Tibial artery (tissue), 4 donors: ENCODE data around the gene OSTM1.

Experiments used
- DNase-seq, 2 donors: peaks; one replicate each; pipeline ENCODE4 v3.0.0-alpha.2; 2019
- H3K27ac ChIP-seq, 2 donors: fragments of 200-600 bp; sonication (generic) in 1 of 2; 1 replicate in 1 of 2; 2 replicates in 1 of 2; pipeline ENCODE4 v1.5.1; 2018 to 2019; ENCODE audit warnings: mild to moderate bottlenecking in 1 of 2
- H3K27me3 ChIP-seq, 2 donors: fragments of 200-600 bp; sonication (generic) in 1 of 2; one replicate each; pipeline versions ENCODE4 v1.5.1 to v1.6.0; 2016 to 2019
- H3K36me3 ChIP-seq, 3 donors: fragments of 200-600 bp; sonication (generic) in 2 of 3; one replicate each; pipeline ENCODE4 v1.5.1; 2016 to 2019; ENCODE audit warnings: mild to moderate bottlenecking in 2 of 3
- H3K4me1 ChIP-seq, 4 donors: fragments of 200-600 bp; sonication (generic) in 2 of 4; 1 replicate in 3 of 4; 2 replicates in 1 of 4; pipeline ENCODE4 v1.5.1; 2016 to 2019
- H3K4me3 ChIP-seq, 2 donors: fragments of 200-600 bp; sonication (generic) in 1 of 2; 1 replicate in 1 of 2; 2 replicates in 1 of 2; pipeline ENCODE4 v1.5.1; 2018 to 2019; ENCODE audit warnings: mild to moderate bottlenecking in 2 of 2
- H3K9me3 ChIP-seq, 3 donors: fragments of 200-600 bp; sonication (generic) in 1 of 3; one replicate each; pipeline ENCODE4 v1.5.1; 2016 to 2019
- CTCF ChIP-seq, 2 experiments: fragments of 200-600 bp in 1 of 2; fragments of 450-650 bp in 1 of 2; IDR thresholded peaks; one replicate each; pipeline ENCODE4 v1.5.1; 2017 to 2019; ENCODE audit warnings: antibody characterized with exemption in 2 of 2, mild to moderate bottlenecking in 1 of 2, moderate library complexity in 1 of 2
- intact Hi-C: fragments of 100-400 bp; cut with DNase I; formaldehyde crosslinking; loops from one replicate; pipeline ENCODE4 v1.15.0; 2023; ENCODE audit warnings: low total_unique reads

OSTM1 gene

GRCh38 chr6:108068182-108068581 is 6.4 kb downstream of the OSTM1 start:
- intact Hi-C loops: no loop called here
- Histone ChIP-seq H3K4me1 (peaks cover 0 to 10% (median under 1%) of the 10 kb centered on the region in 4 donors), H3K4me3 (no peak overlapping the region), H3K36me3 (peaks cover 0 to 7% (median 2%) of the 10 kb centered on the region in 3 donors), H3K9me3 (no peaks in the 10 kb centered on the region), H3K27me3 (no peaks in the 10 kb centered on the region), H3K27ac (no peak overlapping the region)
- no peak for TF ChIP-seq CTCF (IDR thresholded peaks at IDR 0.05)
- no peak for DNase-seq

DNA sequence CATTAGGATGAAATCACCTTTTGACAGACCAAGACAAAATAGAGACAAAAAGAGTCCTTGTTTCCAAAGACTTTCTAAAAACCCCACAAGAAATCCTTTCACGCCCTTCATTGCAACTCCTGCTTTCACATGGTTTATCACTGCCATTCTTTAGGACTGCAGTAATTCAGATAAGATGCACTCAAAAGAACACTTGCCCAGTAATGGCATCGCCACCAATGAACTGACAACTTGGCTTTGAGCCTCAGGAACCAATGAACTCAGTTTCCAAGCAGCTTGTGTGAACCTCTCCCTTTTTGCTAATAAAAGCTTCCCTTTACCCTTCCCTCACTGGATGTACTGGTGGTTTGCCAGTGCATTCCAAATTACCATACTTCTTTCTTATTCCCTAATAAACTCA is 21.8 kb downstream of the OSTM1 start:
- Histone ChIP-seq H3K9me3 (no peaks in the 10 kb centered on the region), H3K36me3 (peaks cover 13 to 33% (median 13%) of the 10 kb centered on the region in 3 donors)

DNA sequence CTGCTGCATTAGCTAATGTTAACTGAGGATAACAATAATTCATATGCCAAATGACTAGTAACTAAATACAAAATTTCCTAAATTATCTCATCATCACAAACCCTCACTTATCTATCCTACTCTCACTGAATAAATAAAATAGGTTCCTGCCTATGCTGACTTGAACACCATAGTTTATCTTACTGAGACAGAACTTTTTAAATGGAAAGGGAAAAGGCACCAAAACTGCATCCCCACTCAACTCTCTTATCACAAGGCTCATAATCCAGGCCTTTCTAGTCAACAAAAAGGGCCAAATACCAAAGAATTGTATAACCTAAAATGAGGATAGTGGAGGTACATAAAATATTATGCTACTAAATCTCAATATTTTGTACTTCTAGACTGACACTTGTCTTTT is 23.1 kb downstream of the OSTM1 start:
- Histone ChIP-seq H3K9me3 (no peaks in the 10 kb centered on the region), H3K4me3 (no peak overlapping the region), H3K36me3 (peaks cover 21 to 37% (median 25%) of the 10 kb centered on the region in 3 donors), H3K4me1 (no peaks in the 10 kb centered on the region), H3K27me3 (no peaks in the 10 kb centered on the region), H3K27ac (no peak overlapping the region)
- no peak for DNase-seq
- TF ChIP-seq CTCF (IDR thresholded peaks at IDR 0.05): no peak
- intact Hi-C loops: no loop called here

More for the DNA sequence above, 21.8 kb downstream of the OSTM1 start:
- H3K4me3 ChIP-seq: no peak overlapping the region
- TF ChIP-seq CTCF (IDR thresholded peaks at IDR 0.05): no peak
- no peaks in the 10 kb centered on the region for H3K27me3 ChIP-seq
- no peak overlapping the region for H3K27ac ChIP-seq
- intact Hi-C loops: no loop called here
- no peak for DNase-seq
- no peaks in the 10 kb centered on the region for H3K4me1 ChIP-seq

DNA sequence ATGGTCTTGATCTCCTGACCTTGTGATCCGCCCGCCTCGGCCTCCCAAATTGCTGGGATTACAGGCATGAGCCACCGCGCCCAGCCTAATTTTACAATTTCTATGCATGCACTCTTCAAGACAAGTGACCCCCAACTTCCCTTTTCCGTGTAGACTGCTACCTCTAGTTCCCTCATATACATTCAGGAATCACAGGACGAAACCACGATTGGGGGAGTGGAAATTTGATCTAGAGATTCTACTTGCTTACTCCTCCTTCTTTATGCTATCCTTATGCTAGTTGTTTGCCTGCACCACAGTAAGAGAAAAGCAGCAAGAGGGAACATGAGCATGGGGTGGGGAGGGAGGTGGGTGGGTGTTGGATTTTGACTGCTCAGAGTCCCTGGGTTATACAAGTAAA is 34.9 kb downstream of the OSTM1 start:
- intact Hi-C loops: no loop called here
- Histone ChIP-seq H3K9me3 (no peaks in the 10 kb centered on the region), H3K36me3 (peaks cover 31 to 60% (median 57%) of the 10 kb centered on the region in 3 donors), H3K27ac (no peak overlapping the region), H3K27me3 (no peaks in the 10 kb centered on the region), H3K4me1 (no peaks in the 10 kb centered on the region), H3K4me3 (no peak overlapping the region)
- no peak for TF ChIP-seq CTCF (IDR thresholded peaks at IDR 0.05)
- no peak for DNase-seq

- no peak for DNase-seq
- H3K36me3 ChIP-seq: peaks cover 23 to 58% (median 46%) of the 10 kb centered on the region in 3 donors
- H3K27me3 ChIP-seq: no peaks in the 10 kb centered on the region
- no peaks in the 10 kb centered on the region for H3K4me1 ChIP-seq
- intact Hi-C loops: no loop called here
- no peak overlapping the region for H3K4me3 ChIP-seq
- no peak for TF ChIP-seq CTCF (IDR thresholded peaks at IDR 0.05)
- H3K9me3 ChIP-seq: no peaks in the 10 kb centered on the region
- H3K27ac ChIP-seq: no peak overlapping the region
These were observed 37.7 kb downstream of the OSTM1 start for GRCh38 chr6:108036884-108037283.

DNA sequence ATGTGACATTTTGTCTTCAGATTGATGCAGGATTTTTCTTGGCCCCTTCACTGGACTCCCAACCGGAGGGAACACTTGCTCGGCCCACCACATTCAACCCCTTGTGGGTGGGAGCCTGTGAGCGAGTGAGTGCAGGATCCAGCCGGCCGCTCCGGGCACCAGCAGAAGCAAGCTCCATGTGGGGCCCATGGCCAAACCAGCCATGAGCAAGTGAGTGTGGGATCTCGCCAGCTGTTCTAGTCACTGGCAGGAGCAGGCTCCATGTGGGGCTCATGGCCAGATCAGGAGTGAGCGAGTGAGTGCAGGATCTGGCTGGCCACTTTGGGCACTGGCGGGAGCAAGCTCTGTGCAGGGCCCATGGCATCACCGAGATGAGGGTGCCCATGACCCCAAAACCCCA is 42.6 kb downstream of the OSTM1 start:
- DNase-seq: no peak
- no peak overlapping the region for H3K27ac ChIP-seq
- no peaks in the 10 kb centered on the region for H3K27me3 ChIP-seq
- TF ChIP-seq CTCF (IDR thresholded peaks at IDR 0.05): no peak
- no peaks in the 10 kb centered on the region for H3K4me1 ChIP-seq
- H3K36me3 ChIP-seq: peaks cover 0 to 19% (median 9%) of the 10 kb centered on the region in 3 donors
- no peaks in the 10 kb centered on the region for H3K9me3 ChIP-seq
- intact Hi-C loops: no loop called here
- H3K4me3 ChIP-seq: no peak overlapping the region
